Measurements from ENCODE around the gene CSTF3.
"Not testable (repeated sequence)": the region's sequence is repeated elsewhere in the genome, so short reads cannot be mapped to it uniquely, and the experiment has no call there.

CSTF3 gene

GRCh38 chr11:33072465-33072864 lies 88.8 kb downstream of the CSTF3 start:
- DNase-seq: no peak

GRCh38 chr11:33068611-33069340 lies 92.5 kb downstream of the CSTF3 start:
- DNase-seq: no peak

GRCh38 chr11:33067294-33067693 lies 94.0 kb downstream of the CSTF3 start:
- no peak for DNase-seq

- peak; percentile 32 for DNase-seq
Observed at GRCh38 chr11:33065445-33066178, 95.7 kb downstream of the CSTF3 start.

- DNase-seq: no peak
Observed at GRCh38 chr11:33064866-33065265, 96.4 kb downstream of the CSTF3 start.

DNA sequence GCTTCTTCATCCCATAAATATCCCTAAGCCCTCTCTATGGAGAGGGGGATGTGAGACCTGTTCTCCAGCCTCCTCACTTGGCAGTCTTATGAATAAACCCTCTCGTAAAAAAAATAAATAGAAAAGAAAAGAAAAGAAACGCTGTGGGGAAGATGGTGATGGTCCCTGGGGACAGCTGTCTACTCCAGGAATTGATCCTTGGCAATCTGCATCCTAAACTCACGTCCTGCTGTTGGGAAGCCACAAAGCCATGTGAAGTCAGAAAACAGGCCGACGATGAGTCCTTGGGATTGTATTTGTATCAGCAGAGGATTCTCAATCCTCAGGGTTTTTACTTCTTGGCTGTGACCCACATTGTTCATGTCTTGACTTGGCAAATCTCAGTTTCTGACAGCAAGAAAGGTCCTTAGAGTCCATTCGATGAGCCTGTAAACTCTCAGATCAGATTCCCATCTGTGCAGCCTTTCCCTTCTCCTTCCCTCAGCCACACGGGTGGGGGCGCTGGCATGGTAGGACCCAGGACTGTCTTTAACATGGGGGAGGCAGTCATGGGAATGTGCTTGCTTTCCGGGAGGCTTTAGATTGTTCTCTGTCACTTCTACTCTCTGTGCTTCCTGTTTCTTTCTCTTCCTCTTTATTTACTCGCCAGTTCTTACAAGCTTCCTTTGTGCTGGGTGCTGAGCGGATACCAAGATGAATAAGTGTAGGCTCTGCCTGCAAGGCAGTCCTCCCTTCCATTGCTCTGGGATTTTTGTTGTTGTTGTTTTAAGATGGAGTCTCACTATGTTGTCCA lies 97.1 kb downstream of the CSTF3 start:
- no peak for DNase-seq

DNA sequence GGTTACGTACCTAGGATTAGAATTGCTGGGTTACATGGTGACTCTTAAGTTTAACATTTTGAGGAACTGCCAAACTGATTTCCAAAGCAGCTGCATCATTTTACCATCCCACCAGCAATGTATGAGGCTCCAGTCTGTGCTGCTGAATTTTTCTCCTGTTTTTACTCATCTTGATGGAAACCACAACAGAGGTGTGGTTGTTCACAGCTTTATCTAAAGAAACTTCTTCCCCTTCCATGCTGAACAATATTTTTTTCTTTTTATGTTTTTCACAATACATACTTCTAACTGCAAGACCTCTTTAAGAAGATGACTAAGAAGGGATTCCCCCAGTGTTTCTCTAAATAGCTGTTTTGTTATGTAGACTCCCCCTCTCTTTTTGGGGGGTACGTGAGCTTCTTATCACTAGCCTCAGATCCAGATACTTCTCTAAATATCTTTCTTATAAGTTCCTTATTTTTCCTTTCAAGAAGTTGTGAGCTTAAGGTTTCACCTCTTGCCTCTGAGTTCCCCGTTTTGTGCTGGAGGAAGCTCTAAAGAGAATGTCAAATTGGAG lies 97.9 kb downstream of the CSTF3 start:
- DNase-seq: no peak

GRCh38 chr11:33062137-33062536 lies 99.1 kb downstream of the CSTF3 start:
- DNase-seq: no peak

GRCh38 chr11:33060271-33060670 lies 101.0 kb downstream of the CSTF3 start:
- DNase-seq: no peak

- DNase-seq: no peak
Observed at GRCh38 chr11:33059331-33060007, 101.8 kb downstream of the CSTF3 start.

DNA sequence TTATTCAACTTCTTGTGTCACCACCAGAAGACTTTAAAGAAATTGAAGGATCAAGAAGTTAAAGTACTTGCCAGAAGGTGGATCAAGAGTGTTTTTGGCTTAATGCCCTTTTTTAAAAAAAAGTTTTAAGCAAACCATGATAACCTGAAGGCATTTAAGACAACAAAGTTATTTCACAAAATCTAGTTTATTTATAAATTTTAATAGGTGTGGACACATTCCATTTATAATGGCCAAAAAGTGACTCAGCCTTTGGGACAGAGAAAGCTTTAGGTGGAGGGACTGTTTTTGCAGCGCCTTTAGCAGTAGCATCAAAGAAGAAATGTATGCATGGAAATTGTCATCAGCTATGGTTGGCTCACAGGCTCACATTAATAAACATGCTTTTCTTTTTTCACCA lies 104.0 kb downstream of the CSTF3 start:
- no peak for DNase-seq

GRCh38 chr11:33055375-33055774 lies 105.9 kb downstream of the CSTF3 start:
- DNase-seq: no peak

- no peak for DNase-seq
Observed at GRCh38 chr11:33052231-33052630, 109.0 kb downstream of the CSTF3 start.

- DNase-seq: not testable (repeated sequence)
Observed at GRCh38 chr11:33049565-33050408, 111.5 kb downstream of the CSTF3 start.

- DNase-seq: not testable (repeated sequence)
Observed at GRCh38 chr11:33048701-33049100, 112.6 kb downstream of the CSTF3 start.

GRCh38 chr11:33045551-33046255 lies 115.6 kb downstream of the CSTF3 start:
- no peak for DNase-seq

DNA sequence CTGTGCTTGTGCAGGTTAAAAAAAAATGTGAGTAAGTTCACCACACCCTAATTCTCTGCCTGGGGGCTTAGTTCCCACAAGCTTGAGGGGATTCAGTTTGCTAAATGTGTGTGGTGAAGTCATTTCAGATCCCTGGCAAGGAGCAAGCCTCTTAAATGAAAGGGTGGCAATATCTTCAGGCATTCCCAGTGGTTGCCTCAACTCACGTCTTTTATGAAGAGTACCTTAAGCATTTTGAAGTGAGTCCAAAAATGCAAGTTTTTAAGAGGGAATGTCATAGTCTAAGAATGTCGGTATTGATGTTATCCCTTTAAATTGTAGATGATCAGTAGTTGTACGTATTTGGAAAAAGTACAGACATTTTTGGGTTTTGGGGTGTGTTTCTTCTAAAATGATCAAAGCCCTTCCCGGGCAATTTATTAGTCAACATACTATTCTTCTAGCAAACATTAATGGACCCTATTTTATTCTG lies 117.0 kb downstream of the CSTF3 start:
- DNase-seq: peak; percentile 58

DNA sequence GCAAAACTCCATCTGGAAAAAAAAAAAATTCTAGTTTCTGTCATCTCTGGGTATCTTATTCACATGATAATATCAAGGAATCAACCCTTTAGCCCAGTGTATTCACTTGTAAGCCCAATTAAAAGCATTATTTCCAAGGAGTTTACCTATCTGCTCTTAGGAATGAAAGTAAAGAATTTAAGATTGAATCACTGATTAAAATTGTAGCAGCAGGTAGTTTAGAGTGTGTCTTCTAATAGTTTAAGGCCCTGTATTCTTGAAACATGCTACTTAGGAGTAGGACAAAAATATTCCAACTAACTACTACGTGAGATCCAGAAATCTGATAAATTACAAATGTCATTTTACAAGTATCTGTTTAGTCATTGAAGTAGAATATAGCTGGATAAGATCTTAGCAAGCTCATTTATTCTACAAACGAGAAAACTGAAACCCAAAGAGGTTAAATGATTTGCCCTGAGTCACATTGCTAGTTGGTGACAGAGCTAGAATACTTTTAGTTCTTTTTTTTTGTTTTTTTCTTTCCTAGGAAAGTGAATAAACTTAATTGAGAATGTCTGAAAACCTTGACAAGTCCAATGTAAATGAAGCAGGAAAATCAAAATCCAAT lies 118.0 kb downstream of the CSTF3 start:
- no peak for DNase-seq

DNA sequence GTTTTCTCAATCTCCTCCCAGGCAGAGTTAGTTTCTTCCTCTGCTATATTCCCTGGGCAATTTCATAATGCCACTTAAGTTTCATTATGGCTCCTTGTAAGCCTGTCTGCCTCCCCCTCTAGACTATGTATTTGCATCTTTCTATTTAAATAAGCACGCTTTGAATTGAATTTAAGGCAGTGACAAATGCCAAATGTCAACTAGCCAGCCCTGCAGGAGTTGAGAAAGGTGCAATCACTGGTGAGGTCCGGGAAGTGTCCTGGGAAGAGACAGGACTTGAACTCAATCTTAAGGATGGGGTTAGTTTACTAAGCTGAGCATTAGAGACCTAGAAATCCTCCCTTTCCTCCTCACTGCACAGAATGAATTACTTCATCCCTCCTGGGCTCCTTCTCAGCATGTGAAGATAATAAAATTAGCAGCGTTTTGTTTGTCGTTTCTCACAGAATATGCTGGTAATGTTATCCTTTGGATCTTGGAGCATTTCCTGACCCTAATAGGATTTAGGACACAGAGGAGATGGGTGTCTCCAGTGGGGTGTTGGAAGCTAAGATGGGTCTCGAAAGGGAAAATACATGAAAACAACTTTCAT lies 120.3 kb downstream of the CSTF3 start:
- DNase-seq: no peak

All from T1000 (cell line).